ENCODE results near the gene KDELR3. TPM values are rescaled to one million over a fixed set of nuclear protein-coding genes. Genes with fewer than 3 reads are reported as not detected.

Gene KDELR3
- total RNA-seq, 4 donors from 2014 or later: 2.6 to 19.7 (median 5.4) TPM

DNA sequence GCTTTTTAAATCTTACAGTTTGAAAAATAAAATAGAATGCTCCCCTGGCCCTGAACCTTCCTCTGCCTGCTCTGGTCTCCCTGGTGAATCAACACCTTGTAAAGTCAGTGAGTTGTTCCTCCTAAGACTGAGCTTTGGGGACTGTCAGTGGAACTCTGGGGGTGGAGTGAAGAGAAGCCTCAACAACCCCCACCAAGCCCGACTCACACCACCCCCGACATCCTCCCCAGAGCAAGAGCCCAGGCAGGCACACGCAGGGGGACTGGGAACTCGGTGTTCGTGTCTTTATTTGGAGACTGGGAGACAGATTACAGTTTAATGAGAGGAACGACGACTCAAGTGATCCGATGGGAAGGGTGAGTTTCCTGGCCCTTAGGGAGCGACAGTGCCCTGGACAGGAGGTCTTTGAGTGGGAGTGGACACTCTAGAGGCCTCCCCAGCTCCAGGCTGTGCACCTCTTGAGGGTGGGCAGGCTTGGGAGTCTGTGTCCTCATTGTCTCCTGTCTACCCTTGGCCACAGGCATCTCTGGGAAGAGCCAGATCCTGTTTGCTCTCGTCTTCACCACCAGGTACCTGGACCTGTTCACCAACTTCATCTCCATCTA lies 6.2 kb downstream of the KDELR3 start:
- Histone ChIP-seq H3K4me1 (peaks cover 0 to 3% (median 0%) of the 10 kb centered on the region in 3 donors), H3K4me3 (no peak overlapping the region), H3K9me3 (no peaks in the 10 kb centered on the region), H3K27me3 (no peaks in the 10 kb centered on the region), H3K36me3 (no peaks in the 10 kb centered on the region), H3K27ac (no peak overlapping the region)
- WGBS, 2 donors (ENCODE audit: low coverage in 1 of 2): 76% methylated on average over 7 of the region's 10 CpGs; no CpG with 5 or more reads in 1 of the 2 donors
- TF ChIP-seq, protein P1, sequence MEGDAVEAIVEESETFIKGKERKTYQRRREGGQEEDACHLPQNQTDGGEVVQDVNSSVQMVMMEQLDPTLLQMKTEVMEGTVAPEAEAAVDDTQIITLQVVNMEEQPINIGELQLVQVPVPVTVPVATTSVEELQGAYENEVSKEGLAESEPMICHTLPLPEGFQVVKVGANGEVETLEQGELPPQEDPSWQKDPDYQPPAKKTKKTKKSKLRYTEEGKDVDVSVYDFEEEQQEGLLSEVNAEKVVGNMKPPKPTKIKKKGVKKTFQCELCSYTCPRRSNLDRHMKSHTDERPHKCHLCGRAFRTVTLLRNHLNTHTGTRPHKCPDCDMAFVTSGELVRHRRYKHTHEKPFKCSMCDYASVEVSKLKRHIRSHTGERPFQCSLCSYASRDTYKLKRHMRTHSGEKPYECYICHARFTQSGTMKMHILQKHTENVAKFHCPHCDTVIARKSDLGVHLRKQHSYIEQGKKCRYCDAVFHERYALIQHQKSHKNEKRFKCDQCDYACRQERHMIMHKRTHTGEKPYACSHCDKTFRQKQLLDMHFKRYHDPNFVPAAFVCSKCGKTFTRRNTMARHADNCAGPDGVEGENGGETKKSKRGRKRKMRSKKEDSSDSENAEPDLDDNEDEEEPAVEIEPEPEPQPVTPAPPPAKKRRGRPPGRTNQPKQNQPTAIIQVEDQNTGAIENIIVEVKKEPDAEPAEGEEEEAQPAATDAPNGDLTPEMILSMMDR (IDR thresholded peaks at IDR 0.05): no peak
- TF ChIP-seq POLR2A (IDR thresholded peaks at IDR 0.05) (no peak), EP300 (IDR thresholded peaks at IDR 0.05) (no peak)
- ATAC-seq: no peak

DNA sequence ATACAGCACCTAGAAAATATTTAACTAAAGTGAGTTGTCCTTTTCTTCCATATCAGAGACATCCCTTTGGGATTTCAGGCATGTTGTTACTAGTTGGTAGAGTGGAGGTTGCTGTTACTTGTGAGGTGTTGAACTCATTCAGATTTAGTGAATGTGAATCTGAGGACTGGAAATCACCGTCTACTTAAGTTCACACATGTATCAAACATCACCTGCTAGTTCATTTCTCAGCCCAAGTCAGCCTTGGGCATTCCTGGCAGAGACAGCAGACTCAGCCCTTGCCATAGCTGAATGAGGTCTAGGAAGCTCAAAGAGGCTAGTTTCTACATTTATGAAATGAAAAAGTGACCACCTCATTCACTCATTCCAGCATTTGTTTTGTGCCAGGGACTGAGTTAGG lies 9.7 kb downstream of the KDELR3 start:
- Histone ChIP-seq H3K4me1 (no peaks in the 10 kb centered on the region), H3K27me3 (no peaks in the 10 kb centered on the region), H3K27ac (no peak overlapping the region), H3K4me3 (no peak overlapping the region), H3K36me3 (peaks cover 0 to 30% of the 10 kb centered on the region in 2 donors), H3K9me3 (no peaks in the 10 kb centered on the region)
- WGBS, 2 donors (ENCODE audit: low coverage in 1 of 2): no CpG with 5 or more reads among the region's 1 CpG
- ATAC-seq: no peak
- no peak for TF ChIP-seq EP300 (IDR thresholded peaks at IDR 0.05)
- TF ChIP-seq POLR2A (IDR thresholded peaks at IDR 0.05): no peak
- TF ChIP-seq POLR2AphosphoS5 (IDR thresholded peaks at IDR 0.05): no peak
- TF ChIP-seq, protein P1 (IDR thresholded peaks at IDR 0.05): no peak

DNA sequence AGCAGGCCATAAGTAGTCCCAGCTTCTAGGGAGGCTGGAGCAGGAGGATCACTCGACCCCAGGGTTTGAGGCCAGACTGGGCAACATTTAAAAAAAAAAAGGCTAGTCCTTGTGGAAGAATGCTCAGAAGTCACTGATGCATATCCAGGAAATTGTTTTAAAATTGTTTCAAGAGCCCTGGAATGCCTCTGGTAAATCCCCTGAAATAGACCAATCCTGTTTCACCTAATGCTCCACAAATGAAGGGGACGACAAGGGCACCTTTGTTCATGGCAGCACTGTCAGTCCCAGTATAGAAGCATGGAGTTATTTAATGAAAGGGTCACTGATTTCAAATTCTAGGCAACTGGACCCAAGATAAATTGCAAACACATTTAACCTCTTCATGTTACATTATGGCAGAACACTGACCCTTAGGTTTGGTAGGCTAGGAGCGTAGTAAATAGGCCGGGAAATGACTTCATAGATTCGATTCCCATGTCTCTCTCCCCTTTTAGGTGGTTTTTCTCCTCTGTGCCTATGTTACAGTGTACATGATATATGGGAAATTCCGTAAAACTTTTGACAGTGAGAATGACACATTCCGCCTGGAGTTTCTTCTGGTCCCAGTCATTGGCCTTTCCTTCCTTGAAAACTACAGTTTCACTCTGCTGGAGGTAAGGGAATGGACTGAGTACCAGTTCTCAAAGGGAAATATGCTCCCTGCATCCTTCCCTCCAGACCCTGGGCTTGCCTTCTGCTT lies 11.4 kb downstream of the KDELR3 start:
- ATAC-seq: no peak
- TF ChIP-seq, protein P1 (IDR thresholded peaks at IDR 0.05): no peak
- TF ChIP-seq POLR2AphosphoS5 (IDR thresholded peaks at IDR 0.05) (no peak), EP300 (IDR thresholded peaks at IDR 0.05) (no peak), POLR2A (IDR thresholded peaks at IDR 0.05) (no peak)
- H3K9me3 ChIP-seq: no peaks in the 10 kb centered on the region
- H3K36me3 ChIP-seq: peaks cover 6 to 47% of the 10 kb centered on the region in 2 donors
- H3K27ac ChIP-seq: peak overlapping the region in 1 of 4 donors; percentile 25
- no peaks in the 10 kb centered on the region for H3K4me1 ChIP-seq
- no peaks in the 10 kb centered on the region for H3K27me3 ChIP-seq
- WGBS, 2 donors (ENCODE audit: low coverage in 1 of 2): 63 to 65% methylated on average over 5 to 6 of the region's 7 CpGs
- no peak overlapping the region for H3K4me3 ChIP-seq

DNA sequence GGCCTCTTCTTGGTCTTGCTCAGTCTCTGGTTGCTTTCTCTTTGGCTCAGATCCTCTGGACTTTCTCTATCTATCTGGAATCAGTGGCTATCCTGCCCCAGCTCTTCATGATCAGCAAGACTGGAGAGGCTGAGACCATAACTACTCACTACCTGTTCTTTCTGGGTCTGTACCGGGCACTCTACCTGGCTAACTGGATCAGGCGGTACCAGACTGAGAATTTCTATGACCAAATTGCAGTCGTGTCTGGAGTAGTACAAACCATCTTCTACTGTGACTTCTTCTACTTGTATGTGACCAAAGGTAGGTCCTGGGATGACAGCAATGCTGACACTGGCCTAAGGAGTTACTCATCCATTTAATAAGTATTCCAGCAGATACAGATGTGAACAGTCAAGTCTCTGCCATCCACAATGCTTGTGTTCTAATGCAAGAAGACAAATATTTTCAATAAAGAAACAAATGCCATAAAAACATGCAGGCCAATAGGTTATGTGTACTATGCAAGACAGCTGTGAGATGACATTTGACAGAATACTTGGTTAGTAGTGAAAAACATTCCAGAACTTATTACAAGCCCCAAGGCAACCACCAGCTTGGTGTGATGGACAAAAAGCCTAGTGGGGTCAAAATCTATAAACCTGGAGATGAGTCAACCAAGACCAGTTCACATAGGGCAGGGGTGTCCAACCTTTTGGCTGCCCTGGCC lies 13.4 kb downstream of the KDELR3 start:
- ATAC-seq: no peak
- Histone ChIP-seq H3K27me3 (no peaks in the 10 kb centered on the region), H3K27ac (peak overlapping the region in 1 of 4 donors; percentile 11), H3K36me3 (peaks cover 15 to 67% of the 10 kb centered on the region in 2 donors), H3K4me1 (no peaks in the 10 kb centered on the region), H3K9me3 (no peaks in the 10 kb centered on the region), H3K4me3 (no peak overlapping the region)
- TF ChIP-seq, protein P1 (IDR thresholded peaks at IDR 0.05): no peak
- no peak for TF ChIP-seq POLR2A (IDR thresholded peaks at IDR 0.05)
- TF ChIP-seq EP300 (IDR thresholded peaks at IDR 0.05): no peak
- WGBS, 2 donors (ENCODE audit: low coverage in 1 of 2): no CpG with 5 or more reads among the region's 3 CpGs

All from gastroesophageal sphincter (tissue), 4 donors.